ENCODE results near the gene CTRB2.
A peak's percentile ranks its signal among the peaks of the same experiment; 100 is the strongest.

Gene CTRB2

GRCh38 chr16:75235721-75236193 is 28.8 kb upstream of the CTRB2 start:
- H3K27me3 ChIP-seq (ENCODE audit: insufficient read depth, poor library complexity, severe bottlenecking) = no peaks in the 10 kb centered on the region
- no peak for TF ChIP-seq CTCF (IDR thresholded peaks at IDR 0.05; ENCODE audit: poor library complexity, severe bottlenecking)
- peaks cover 88% of the 10 kb centered on the region for H3K36me3 ChIP-seq (ENCODE audit: low read depth)

GRCh38 chr16:75234856-75235696 is 28.1 kb upstream of the CTRB2 start:
- Histone ChIP-seq H3K27me3 (ENCODE audit: insufficient read depth, poor library complexity, severe bottlenecking) (no peaks in the 10 kb centered on the region), H3K27ac (ENCODE audit: poor library complexity, severe bottlenecking) (peak overlapping the region; percentile 50), H3K36me3 (ENCODE audit: low read depth) (peaks cover 90% of the 10 kb centered on the region), H3K4me3 (ENCODE audit: severe bottlenecking) (no peak overlapping the region), H3K9me3 (ENCODE audit: severe bottlenecking) (no peaks in the 10 kb centered on the region), H3K4me1 (ENCODE audit: insufficient read depth, poor library complexity, severe bottlenecking) (peaks cover 21% of the 10 kb centered on the region)
- no peak for TF ChIP-seq CTCF (IDR thresholded peaks at IDR 0.05; ENCODE audit: poor library complexity, severe bottlenecking)
- ATAC-seq (ENCODE audit: low read depth) (no peak), DNase-seq (ENCODE audit: low spot score) (no peak)

More at GRCh38 chr16:75235721-75236193, 28.8 kb upstream of the CTRB2 start:
- H3K9me3 ChIP-seq (ENCODE audit: severe bottlenecking) = no peaks in the 10 kb centered on the region
- ATAC-seq (ENCODE audit: low read depth) (no peak), DNase-seq (ENCODE audit: low spot score) (no peak)
- H3K27ac ChIP-seq (ENCODE audit: poor library complexity, severe bottlenecking) = no peak overlapping the region
- no peak overlapping the region for H3K4me3 ChIP-seq (ENCODE audit: severe bottlenecking)
- peaks cover 21% of the 10 kb centered on the region for H3K4me1 ChIP-seq (ENCODE audit: insufficient read depth, poor library complexity, severe bottlenecking)

- peaks cover 90% of the 10 kb centered on the region for H3K36me3 ChIP-seq (ENCODE audit: low read depth)
- no peak overlapping the region for H3K4me3 ChIP-seq (ENCODE audit: severe bottlenecking)
Measured at GRCh38 chr16:75233611-75233938, 26.6 kb upstream of the CTRB2 start.

GRCh38 chr16:75231570-75231969 is 24.6 kb upstream of the CTRB2 start:
- H3K27ac ChIP-seq (ENCODE audit: poor library complexity, severe bottlenecking) = no peak overlapping the region
- no peaks in the 10 kb centered on the region for H3K27me3 ChIP-seq (ENCODE audit: insufficient read depth, poor library complexity, severe bottlenecking)
- TF ChIP-seq CTCF (IDR thresholded peaks at IDR 0.05; ENCODE audit: poor library complexity, severe bottlenecking) = no peak
- ATAC-seq (ENCODE audit: low read depth) (no peak), DNase-seq (ENCODE audit: low spot score) (no peak)
- H3K9me3 ChIP-seq (ENCODE audit: severe bottlenecking) = no peaks in the 10 kb centered on the region
- peaks cover 77% of the 10 kb centered on the region for H3K36me3 ChIP-seq (ENCODE audit: low read depth)
- H3K4me1 ChIP-seq (ENCODE audit: insufficient read depth, poor library complexity, severe bottlenecking) = peaks cover 8% of the 10 kb centered on the region
- no peak overlapping the region for H3K4me3 ChIP-seq (ENCODE audit: severe bottlenecking)

More at GRCh38 chr16:75233611-75233938, 26.6 kb upstream of the CTRB2 start:
- DNase-seq (ENCODE audit: low spot score) (no peak), ATAC-seq (ENCODE audit: low read depth) (no peak)
- peak overlapping the region; percentile 50 for H3K27ac ChIP-seq (ENCODE audit: poor library complexity, severe bottlenecking)
- no peaks in the 10 kb centered on the region for H3K27me3 ChIP-seq (ENCODE audit: insufficient read depth, poor library complexity, severe bottlenecking)
- no peak for TF ChIP-seq CTCF (IDR thresholded peaks at IDR 0.05; ENCODE audit: poor library complexity, severe bottlenecking)
- H3K9me3 ChIP-seq (ENCODE audit: severe bottlenecking) = no peaks in the 10 kb centered on the region
- peaks cover 9% of the 10 kb centered on the region for H3K4me1 ChIP-seq (ENCODE audit: insufficient read depth, poor library complexity, severe bottlenecking)

All from RWPE2 (cell line).